Natural killer cell (primary cell): Measurements from ENCODE around the gene TBX2. TPM values are rescaled to one million over a fixed set of nuclear protein-coding genes. Genes with fewer than 3 reads are reported as not detected.

Experiments used
- ATAC-seq, 3 donors: fragments of 150-1000 bp in 2 of 3; fragments of 200-7000 bp in 1 of 3; cut with Tn5 transposase; 1 replicate in 1 of 3; 2 replicates in 2 of 3; pipeline ENCODE4 v1.10.0; 2021; ENCODE audit warnings: mild to moderate bottlenecking in 2 of 3, moderate library complexity in 2 of 3
- DNase-seq, 2 donors: peaks; one replicate each; pipeline versions ENCODE4 v3.0.0 to v3.0.0-alpha.2; 2013 to 2021; ENCODE audit warnings: mixed read lengths in 1 of 2
- H3K27ac ChIP-seq: one replicate; pipeline ENCODE4 v1.5.1; 2013; ENCODE audit warnings: mild to moderate bottlenecking, low read length
- H3K27me3 ChIP-seq: one replicate; pipeline ENCODE4 v1.6.1; 2013; ENCODE audit warnings: low read length; ENCODE audit not compliant: control insufficient read depth, insufficient read depth
- H3K36me3 ChIP-seq: one replicate; pipeline ENCODE4 v1.6.1; 2013; ENCODE audit warnings: low read length; ENCODE audit not compliant: control insufficient read depth, insufficient read depth
- H3K4me1 ChIP-seq: one replicate; pipeline ENCODE4 v1.6.1; 2013; ENCODE audit warnings: low read length; ENCODE audit not compliant: control insufficient read depth, insufficient read depth
- H3K4me3 ChIP-seq: one replicate; pipeline ENCODE4 v1.5.1; 2013; ENCODE audit warnings: low read length
- H3K9me3 ChIP-seq: one replicate; pipeline ENCODE4 v1.6.1; 2013; ENCODE audit warnings: low read length; ENCODE audit not compliant: control insufficient read depth, insufficient read depth
- H3K27ac Mint-ChIP-seq, 2 donors: one replicate each; pipeline ENCODE4 v1.8.0; 2022; ENCODE audit warnings: mild to moderate bottlenecking in 2 of 2, mixed read lengths in 2 of 2, moderate library complexity in 1 of 2
- H3K27me3 Mint-ChIP-seq, 2 donors: one replicate each; pipeline ENCODE4 v1.8.0; 2022; ENCODE audit warnings: low read depth in 2 of 2, mixed read lengths in 2 of 2
- H3K36me3 Mint-ChIP-seq: one replicate; pipeline ENCODE4 v1.8.0; 2022; ENCODE audit warnings: mixed read lengths
- H3K4me1 Mint-ChIP-seq, 2 donors: one replicate each; pipeline ENCODE4 v1.8.0; 2022; ENCODE audit warnings: mixed read lengths in 2 of 2
- H3K4me3 Mint-ChIP-seq: one replicate; pipeline ENCODE4 v1.8.0; 2022; ENCODE audit warnings: mild to moderate bottlenecking, moderate library complexity, mixed read lengths
- H3K9me3 Mint-ChIP-seq, 2 donors: one replicate each; pipeline ENCODE4 v1.8.0; 2022; ENCODE audit warnings: mixed read lengths in 2 of 2
- CTCF ChIP-seq: fragments of 200-600 bp; IDR thresholded peaks from one replicate; pipeline ENCODE4 v1.8.0; 2022; ENCODE audit warnings: antibody characterized with exemption
- WGBS: methylation state at CpG from one replicate; pipeline ENCODE4 v1.1.7; 2013; ENCODE audit warnings: missing lambda C conversion rate; ENCODE audit not compliant: insufficient coverage; 5-methylcytosine and 5-hydroxymethylcytosine counted together
- intact Hi-C: fragments of 100-400 bp; cut with micrococcal nuclease; formaldehyde crosslinking; loops from one replicate; pipeline ENCODE4 v1.14.2; 2022
- total RNA-seq, 4 donors: library from RNA; stranded (reverse); fragments of 120-200 nt in 1 of 4; gene quantifications; one replicate each; pipeline versions ENCODE4 v1.2.3 to v1.2.4, GENCODE V29; 2013 to 2022

TBX2 gene
- total RNA-seq, 3 donors from 2014 or later (not counting 1 experiment from before 2014, with no cell fraction given) = 0.09 to 0.23 TPM; not detected in 1

DNA sequence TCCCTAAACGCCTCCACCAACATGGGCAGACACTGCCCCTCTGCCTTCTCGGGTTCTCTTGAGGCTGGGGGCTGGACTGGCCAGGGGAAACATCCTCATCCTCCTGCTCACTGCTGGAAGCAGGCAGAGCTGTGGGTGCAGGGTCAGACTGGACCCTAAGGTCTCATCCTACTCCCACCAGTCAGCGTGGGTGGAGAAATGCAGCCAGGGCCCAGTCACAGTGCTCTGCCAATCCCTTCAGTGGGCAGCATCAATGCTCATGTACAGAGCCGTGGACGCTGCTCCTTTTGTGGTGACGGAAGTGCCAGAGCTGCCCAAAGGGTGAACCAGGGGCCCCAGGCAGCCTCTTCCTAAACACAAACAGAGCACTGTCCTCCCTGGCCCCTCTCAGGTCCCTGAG lies 13.4 kb upstream of the TBX2 start:
- no peak overlapping the region for H3K27ac Mint-ChIP-seq
- intact Hi-C loops = no loop called here
- peaks cover 6% of the 10 kb centered on the region for H3K4me1 ChIP-seq
- TF ChIP-seq CTCF = no peak
- DNase-seq (no peak), ATAC-seq (no peak)
- H3K36me3 ChIP-seq = no peaks in the 10 kb centered on the region
- H3K27me3 Mint-ChIP-seq = peaks cover 0 to 3% of the 10 kb centered on the region in 2 donors
- H3K9me3 ChIP-seq = no peaks in the 10 kb centered on the region
- H3K4me3 Mint-ChIP-seq = no peak overlapping the region
- H3K4me3 ChIP-seq = no peak overlapping the region
- no peak overlapping the region for H3K27ac ChIP-seq
- H3K4me1 Mint-ChIP-seq = peaks cover 0 to 6% of the 10 kb centered on the region in 2 donors
- WGBS = 69% methylated on average over 6 of the region's 6 CpGs
- H3K9me3 Mint-ChIP-seq = no peaks in the 10 kb centered on the region
- no peaks in the 10 kb centered on the region for H3K27me3 ChIP-seq
- H3K36me3 Mint-ChIP-seq = no peaks in the 10 kb centered on the region

GRCh38 chr17:61387011-61387410 lies 12.6 kb upstream of the TBX2 start:
- peaks cover 0 to 4% of the 10 kb centered on the region in 2 donors for H3K27me3 Mint-ChIP-seq
- H3K4me3 ChIP-seq = no peak overlapping the region
- H3K9me3 Mint-ChIP-seq = no peaks in the 10 kb centered on the region
- 88% methylated on average over 8 of the region's 8 CpGs for WGBS
- TF ChIP-seq CTCF = no peak
- H3K27me3 ChIP-seq = no peaks in the 10 kb centered on the region
- H3K36me3 ChIP-seq = no peaks in the 10 kb centered on the region
- H3K27ac ChIP-seq = no peak overlapping the region
- H3K36me3 Mint-ChIP-seq = no peaks in the 10 kb centered on the region
- peaks cover 6% of the 10 kb centered on the region for H3K4me1 ChIP-seq
- no peaks in the 10 kb centered on the region for H3K9me3 ChIP-seq
- no peak for DNase-seq
- ATAC-seq = no peak
- H3K4me3 Mint-ChIP-seq = no peak overlapping the region
- no peak overlapping the region for H3K27ac Mint-ChIP-seq
- intact Hi-C loops = no loop called here
- peaks cover 0 to 6% of the 10 kb centered on the region in 2 donors for H3K4me1 Mint-ChIP-seq

DNA sequence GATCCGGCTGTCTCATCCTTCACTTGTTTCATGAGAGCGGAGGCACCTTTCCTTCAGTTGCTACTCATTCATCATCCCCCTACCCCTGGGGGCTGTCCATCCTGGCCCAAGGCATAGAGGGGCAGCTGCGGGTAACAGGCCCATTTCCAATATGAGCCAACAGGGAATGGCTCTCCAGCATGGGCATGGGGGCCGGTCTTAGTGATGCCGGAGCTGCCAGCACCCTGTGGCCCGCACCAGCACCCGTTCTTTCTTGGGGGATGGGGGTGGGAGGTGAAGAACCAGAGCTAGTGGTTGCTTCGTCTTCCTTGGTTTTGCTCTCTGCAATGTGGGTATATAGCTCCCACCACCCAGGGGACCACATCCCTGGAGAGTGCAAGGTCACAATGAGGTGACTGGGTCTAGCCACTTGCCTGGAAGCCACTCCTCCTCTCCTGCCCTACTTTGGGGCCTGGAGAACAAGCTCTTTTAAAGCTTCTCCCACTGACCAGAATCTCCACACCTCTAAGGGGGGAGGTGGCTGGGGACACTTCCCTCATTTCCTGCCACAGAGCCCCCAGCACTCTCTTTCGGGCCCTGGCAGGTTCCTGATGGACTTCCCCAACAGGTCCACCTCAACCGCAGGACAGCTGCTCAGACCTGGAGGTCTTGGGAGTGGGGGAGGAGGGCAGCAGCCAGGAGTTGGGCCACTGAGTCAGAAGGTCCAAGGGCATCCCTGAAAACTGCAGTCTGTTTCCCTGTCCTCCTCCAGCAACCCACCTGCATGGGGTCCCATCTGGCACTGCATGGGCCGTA lies 11.9 kb upstream of the TBX2 start:
- Mint-ChIP-seq H3K9me3 (no peaks in the 10 kb centered on the region), H3K27ac (no peak overlapping the region), H3K4me1 (peaks cover 0 to 6% of the 10 kb centered on the region in 2 donors), H3K36me3 (no peaks in the 10 kb centered on the region), H3K27me3 (peaks cover 0 to 6% of the 10 kb centered on the region in 2 donors), H3K4me3 (no peak overlapping the region)
- H3K27ac ChIP-seq = no peak overlapping the region
- DNase-seq = no peak
- no peaks in the 10 kb centered on the region for H3K36me3 ChIP-seq
- intact Hi-C loops = no loop called here
- H3K4me1 ChIP-seq = peaks cover 6% of the 10 kb centered on the region
- no peak for ATAC-seq
- 77% methylated on average over 11 of the region's 11 CpGs for WGBS
- no peaks in the 10 kb centered on the region for H3K9me3 ChIP-seq
- no peak for TF ChIP-seq CTCF
- H3K27me3 ChIP-seq = no peaks in the 10 kb centered on the region
- H3K4me3 ChIP-seq = no peak overlapping the region
